Stimulated activated CD4-positive, alpha-beta T cell treated with anti-CD3 and anti-CD28 coated beads, Interleukin-1b, Interleukin-23, amount 100 ng/mL, for 48 hours (primary cell): ENCODE results near the gene DIP2B.

Experiments
- DNase-seq: peaks from one replicate; pipeline ENCODE4 v3.0.0-alpha.2; 2020

DIP2B gene

DNA sequence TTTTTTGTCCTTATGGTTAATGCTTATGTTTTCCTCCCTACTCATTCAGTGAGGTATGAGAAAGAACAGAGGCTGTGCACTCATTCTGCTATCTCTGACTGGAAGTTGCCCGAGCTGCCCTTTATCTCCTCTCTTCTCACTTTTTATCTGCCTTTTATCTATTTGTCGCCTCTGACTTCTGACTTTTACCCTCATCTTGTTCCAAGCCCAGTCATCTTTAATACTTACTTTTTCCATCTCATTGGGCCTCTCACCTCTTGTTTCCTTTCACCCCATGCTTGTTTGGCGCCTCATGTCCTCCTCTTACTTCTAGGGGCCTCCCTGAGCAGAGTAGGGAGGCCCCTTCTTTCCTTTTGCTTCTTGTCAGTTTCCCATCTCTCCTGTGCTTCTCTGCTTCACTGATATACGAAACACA is 50.7 kb downstream of the DIP2B start:
- DNase-seq: peak; percentile 69

- DNase-seq: no peak
Measured at GRCh38 chr12:50556273-50556672, 51.5 kb downstream of the DIP2B start.

GRCh38 chr12:50556796-50557195 is 52.0 kb downstream of the DIP2B start:
- peak; percentile 59 for DNase-seq

- no peak for DNase-seq
Measured at GRCh38 chr12:50557421-50557820, 52.6 kb downstream of the DIP2B start.

DNA sequence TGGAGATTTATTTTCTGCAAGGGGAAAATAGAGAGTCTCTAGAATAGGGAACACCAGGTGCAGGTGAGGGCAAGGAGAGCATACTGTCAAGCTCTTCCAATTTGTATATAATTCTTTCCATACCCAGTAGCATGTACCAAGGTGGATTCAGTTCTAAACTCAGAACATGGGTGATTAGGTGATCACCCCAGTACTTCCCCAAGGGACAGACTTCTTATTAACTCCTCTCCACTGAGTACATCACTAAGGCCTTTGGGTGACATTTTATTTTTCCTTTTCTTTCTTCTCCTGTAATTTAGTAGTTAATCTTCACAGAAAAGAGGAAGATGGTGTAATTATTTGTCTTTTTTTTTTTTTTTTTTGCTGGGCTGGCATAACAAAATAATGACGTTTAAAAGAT is 54.2 kb downstream of the DIP2B start:
- no peak for DNase-seq

GRCh38 chr12:50562520-50563433 is 58.0 kb downstream of the DIP2B start:
- DNase-seq: no peak

GRCh38 chr12:50563434-50563787 is 58.6 kb downstream of the DIP2B start:
- no peak for DNase-seq

DNA sequence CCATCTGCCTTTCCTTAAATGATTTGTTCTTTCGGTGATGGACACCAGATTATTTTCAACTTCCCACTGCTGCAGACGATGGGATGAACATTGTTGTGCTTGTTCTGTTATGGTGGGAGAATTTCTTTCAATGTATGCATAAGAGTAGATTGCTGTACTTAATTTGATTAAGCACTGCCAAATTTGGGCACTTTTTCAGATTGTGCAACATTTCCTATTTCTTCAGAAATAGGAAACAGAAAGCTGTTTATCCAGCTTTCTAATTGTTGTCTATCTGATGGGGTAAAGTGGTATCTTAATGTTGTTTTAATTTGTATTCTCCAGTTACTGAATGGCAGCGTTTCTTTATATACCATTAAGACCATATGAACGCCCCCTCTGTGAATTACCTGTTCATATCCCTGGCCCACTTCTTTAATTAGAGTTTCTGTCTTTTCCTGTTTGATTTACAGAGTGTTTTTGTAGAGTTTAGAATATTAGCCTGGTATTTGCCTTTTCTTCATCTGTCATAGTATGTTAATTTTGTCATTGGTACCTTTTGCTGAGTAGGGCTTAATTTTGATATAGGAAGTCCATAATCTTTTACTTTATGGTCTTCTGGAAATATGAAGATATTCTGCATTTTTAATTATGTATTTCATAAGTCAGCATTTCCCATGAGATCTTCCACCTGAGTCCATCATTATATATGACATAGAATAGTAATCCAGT is 59.6 kb downstream of the DIP2B start:
- no peak for DNase-seq

GRCh38 chr12:50564948-50565297 is 60.1 kb downstream of the DIP2B start:
- no peak for DNase-seq

DNA sequence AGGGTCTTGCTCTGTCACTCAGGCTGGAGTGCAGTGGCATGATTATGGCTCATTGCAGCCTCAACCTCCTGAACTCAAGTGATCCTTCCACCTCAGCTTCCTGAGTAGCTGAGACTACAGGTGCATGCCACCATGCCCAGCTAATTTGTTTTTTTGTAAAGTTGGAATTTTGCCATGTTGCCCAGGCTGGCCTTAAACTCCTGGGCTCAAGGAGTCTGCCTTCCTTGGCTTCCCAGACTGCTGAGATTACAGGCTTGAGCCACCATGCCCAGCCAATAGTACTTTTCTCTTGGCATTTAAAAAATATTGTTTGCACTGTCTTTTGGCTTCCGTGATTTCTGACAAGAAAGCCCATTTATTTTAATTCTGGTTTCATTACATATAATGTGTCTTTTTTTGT is 61.3 kb downstream of the DIP2B start:
- DNase-seq: no peak

DNA sequence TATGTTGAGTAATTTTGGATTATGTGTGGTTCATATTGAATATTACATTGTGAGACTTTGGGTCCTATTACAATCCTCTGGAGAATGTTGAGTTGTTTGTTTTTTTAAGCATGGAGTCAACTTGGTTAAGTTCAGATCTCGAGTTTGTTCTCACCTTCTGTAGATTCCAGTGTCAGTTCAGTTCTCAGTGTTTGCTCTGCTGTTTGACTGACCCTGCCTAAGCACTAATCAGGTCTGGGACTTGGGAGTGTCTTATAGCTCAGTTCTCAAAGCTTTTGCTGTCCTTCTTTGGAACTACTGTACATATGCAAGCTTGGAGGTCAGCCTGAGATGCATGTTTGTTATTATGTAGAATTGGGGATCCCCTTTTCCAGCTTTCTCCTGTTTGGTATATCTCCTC is 63.1 kb downstream of the DIP2B start:
- DNase-seq: no peak

DNA sequence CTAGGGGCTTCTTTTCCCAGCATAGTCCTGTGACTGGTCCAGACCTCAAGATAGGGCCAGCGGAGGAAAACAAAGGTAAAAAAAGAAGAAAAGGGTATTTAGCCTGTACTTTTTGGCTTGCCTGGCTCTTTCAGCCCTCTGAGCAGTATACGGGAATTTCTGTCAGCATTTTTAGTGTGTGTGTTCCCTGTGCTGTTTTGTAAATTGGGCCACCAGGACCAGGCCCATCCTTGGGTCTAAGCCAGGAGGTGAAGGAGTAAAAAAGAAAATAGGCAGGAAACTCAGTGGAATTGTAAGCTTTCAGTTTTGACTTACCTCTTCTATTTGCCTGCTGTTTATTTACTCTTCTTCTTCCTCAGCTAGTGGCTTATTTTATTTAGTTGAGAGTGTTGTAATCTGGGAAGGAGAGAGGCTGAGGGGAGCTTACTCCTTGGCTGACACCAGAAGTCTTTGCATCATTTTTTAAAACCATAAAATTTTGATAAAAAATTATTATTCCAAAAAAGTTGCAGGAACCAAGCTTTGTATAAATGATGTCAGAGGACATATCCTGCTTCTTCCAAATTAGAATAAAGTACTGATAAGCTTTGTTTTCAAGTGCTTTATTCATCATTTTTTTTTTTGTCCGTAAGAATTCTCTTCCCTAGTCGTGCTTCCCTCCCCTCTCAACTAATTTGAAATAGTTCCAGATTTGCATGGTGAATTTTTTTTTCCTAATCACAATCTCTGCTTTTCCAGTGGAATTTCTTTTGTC is 63.7 kb downstream of the DIP2B start:
- no peak for DNase-seq

- DNase-seq: no peak
Measured at GRCh38 chr12:50569321-50569720, 64.5 kb downstream of the DIP2B start.

DNA sequence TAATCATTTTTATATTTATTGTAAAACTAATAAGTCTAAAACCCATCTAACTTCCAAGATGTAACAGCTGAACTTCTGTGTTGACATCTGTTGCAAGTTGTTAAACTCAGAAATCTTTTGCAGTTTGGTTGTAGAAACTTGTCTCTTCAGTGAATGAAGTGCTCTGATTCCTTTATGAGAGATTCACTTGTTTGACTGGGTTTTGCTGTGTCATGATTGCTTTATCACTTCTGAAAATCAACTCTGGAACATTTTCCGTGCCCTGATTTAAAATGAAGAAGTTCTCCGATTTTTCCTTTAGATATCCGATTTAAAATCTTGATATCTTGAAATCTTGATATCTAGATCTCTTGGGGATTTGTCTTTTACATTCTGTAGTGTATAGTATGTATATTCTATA is 65.1 kb downstream of the DIP2B start:
- DNase-seq: no peak

GRCh38 chr12:50571786-50572185 is 67.0 kb downstream of the DIP2B start:
- no peak for DNase-seq

GRCh38 chr12:50572287-50572686 is 67.5 kb downstream of the DIP2B start:
- no peak for DNase-seq

DNA sequence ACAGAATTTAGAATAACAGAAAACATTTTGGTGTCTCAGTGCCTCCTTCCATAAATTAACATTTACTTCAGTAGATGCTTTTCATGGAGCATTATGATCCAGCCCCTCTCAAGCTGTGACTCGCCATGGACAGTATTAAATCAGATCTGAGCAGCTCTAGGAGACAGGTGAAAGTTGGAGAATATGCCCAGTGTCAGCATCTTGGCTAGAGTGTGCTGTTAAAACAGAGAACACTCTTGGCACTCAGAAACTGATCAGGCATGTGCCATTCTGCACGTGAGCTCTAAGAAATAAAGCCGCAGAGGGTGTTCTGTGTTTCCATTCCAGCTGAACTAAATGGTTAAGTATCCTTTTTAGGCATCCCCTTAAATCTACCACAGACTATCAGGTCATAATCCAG is 68.0 kb downstream of the DIP2B start:
- DNase-seq: no peak

DNA sequence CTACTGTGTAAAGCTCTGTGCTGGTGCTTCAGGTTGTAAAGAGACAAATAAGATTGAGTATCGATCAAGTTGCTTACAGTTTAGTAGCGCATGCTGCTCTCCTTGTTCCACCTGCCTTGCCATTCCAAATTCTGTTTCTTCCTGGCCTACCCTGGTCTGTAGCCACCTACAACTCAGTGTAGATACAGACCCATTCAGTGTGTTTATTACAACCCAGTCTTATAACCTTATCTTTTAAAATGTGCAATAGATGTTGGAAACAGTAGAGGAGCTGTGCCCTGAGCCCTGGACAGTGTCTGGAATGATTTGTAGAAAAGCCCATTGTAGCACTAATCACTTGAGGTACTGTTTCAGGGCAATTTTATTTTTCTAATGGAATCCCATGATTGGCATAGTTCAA is 68.5 kb downstream of the DIP2B start:
- DNase-seq: no peak

DNA sequence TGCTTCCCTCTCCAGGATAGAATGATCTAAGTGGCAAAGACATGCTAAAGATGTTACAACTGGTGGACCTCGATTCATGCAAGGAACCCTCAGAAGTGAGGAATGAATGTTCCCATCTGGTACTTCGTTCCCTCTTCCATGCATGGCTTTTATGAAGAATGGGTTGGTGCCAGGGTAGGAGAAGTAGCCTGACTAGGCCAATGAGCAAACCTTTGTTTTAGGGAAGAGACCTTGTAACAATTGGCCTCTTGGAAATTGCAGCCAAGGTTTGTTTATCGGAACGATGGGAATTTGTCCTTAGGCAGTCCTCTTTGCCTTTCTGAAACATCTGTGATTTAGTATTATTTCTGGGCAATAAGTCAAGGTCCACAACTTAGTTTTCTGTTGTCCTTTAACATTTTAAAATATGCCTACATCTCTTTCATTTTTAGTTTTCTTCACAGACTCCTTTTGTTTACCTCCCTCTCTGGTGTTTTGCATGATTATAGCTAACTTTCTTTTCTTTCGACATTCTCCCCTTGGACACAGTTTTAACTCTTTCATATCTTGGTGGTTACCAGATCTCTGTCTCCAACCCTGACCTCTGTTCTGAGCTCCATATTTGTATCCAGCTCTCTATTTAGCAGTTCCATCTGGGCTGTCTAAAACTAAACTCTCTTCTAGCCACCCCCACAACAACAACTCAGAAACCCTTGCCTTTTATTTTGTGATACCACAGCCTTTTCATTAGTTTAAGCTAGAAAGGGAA is 70.0 kb downstream of the DIP2B start:
- DNase-seq: no peak

DNA sequence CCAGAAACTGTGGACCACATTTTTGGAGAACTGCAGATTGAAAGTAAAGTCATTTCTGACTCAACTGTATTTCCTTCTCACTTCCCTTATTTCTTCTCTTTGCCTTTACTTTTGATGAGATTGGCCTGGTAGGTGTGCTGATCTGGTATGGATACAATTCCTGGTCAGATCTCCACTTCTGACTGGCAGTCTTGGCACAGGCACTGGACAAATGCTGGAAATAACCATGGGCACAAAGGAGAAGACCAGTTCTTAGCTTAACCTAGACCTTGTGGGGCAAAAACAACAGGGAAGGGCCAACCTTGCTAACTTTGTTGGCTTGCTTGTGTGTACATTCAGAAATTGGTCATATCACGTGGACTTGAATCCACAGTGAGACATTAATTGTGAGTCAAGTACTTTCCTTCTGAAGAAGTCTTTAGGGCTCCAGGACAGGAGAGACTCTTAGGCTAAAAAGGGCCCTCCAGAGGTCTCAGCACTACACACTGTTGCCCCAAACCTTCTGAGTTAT is 75.0 kb downstream of the DIP2B start:
- no peak for DNase-seq

DNA sequence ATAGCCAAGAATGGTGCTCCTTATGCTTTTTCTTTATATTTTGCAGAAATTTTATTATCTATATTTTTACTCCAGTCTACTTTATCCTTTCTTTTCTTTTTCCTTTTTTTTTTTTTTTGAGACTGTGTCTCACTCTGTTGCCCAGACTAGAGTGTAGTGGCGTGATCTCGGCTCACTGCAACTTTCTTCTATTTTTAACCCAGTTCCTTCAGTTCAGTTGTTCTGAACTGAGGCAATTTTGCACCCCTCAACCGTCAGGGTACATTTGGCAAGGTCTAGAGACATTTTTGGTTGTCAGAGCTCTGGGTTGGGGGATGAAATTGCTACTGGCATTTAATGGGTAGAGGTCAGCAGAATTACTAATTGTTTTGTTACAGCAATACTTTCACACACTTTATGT is 75.7 kb downstream of the DIP2B start:
- DNase-seq: no peak

DNA sequence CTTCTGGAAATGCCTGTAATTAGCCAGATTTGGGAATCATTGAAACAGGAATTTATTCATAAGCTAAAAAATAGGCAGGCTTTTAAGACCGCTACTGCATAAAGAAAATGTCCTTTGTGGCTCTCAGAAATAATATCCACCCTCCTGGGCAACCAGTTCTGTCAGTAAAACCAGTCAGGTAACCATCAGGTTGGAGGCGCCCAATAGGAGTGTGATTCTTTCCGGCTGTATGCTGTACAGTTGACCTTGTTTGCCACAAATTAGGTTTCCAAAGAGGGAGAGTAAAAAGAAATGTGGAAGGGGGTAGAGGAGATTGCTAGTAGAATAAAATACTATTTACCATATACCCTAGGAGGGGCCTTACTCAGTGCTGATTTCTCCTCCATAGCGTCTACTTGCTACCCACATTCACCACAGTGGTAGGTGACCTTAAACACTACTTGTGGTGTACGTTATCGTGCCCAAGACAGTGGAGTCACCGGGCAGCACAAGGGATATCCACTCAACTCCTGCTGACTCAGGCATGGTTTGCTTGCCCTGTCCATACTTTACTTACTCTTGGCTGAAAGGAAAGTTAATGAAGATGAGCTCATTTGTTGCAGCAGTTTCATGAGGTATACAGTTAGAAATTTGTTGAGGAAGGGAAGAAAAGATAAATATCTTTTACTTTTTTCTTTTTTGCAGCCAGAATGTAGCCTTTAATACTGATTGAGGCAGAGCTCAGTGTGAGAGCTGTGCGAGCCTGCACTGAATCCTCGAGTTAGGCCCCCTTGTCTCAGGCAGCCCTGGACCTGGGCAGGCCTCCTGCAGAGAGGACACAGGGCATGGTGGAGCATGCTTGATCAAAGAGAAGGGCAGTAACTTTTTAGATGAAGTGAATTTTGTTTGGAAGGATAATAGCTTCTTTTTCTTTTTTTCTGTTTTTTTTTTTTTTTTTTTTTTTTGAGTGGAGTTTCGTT is 76.7 kb downstream of the DIP2B start:
- no peak for DNase-seq
